Measurements from ENCODE around the gene NRG3.

DNA sequence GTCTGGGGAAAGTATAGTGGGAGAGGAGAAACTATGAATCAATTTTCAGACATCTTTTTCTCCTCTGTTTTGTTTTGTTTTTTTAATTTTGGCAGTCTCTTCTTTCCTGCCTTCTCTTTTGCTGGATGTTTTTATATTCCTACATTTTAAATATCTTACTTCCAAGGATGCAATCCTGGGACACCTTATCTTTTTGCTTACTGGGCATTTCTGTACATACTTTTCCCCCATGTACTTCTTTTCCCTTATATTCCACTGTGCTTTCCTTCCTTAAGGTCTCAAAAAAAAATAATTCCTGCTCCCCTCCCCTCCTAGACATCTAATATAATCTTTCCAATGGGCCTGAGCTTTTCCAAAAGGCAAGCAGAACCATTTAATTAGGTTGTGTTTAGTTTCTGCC is 701.1 kb downstream of the NRG3 start:
- TF ChIP-seq, protein P1, sequence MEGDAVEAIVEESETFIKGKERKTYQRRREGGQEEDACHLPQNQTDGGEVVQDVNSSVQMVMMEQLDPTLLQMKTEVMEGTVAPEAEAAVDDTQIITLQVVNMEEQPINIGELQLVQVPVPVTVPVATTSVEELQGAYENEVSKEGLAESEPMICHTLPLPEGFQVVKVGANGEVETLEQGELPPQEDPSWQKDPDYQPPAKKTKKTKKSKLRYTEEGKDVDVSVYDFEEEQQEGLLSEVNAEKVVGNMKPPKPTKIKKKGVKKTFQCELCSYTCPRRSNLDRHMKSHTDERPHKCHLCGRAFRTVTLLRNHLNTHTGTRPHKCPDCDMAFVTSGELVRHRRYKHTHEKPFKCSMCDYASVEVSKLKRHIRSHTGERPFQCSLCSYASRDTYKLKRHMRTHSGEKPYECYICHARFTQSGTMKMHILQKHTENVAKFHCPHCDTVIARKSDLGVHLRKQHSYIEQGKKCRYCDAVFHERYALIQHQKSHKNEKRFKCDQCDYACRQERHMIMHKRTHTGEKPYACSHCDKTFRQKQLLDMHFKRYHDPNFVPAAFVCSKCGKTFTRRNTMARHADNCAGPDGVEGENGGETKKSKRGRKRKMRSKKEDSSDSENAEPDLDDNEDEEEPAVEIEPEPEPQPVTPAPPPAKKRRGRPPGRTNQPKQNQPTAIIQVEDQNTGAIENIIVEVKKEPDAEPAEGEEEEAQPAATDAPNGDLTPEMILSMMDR (IDR thresholded peaks at IDR 0.05; ENCODE audit: low read depth, low read length, poor library complexity, severe bottlenecking), result no peak
- TF ChIP-seq EZH2phosphoT487 (IDR thresholded peaks at IDR 0.05; ENCODE audit: borderline replicate concordance, low read length), result no peak

Measured in DOHH2 (cell line).